Right ventricle myocardium inferior (tissue), 1 donor: ENCODE measurements around the gene TSPAN11. TPM values are rescaled to one million over a fixed set of nuclear protein-coding genes. Genes with fewer than 3 reads are reported as not detected.
"Not testable (repeated sequence)": the region's sequence is repeated elsewhere in the genome, so short reads cannot be mapped to it uniquely, and the experiment has no call there.

Experiments
- ATAC-seq: fragments of 200-7000 bp; cut with Tn5 transposase; one replicate; pipeline ENCODE4 v1.9.1; 2020; ENCODE audit warnings: mild to moderate bottlenecking, moderate library complexity
- DNase-seq: peaks from one replicate; pipeline ENCODE4 v3.0.0; 2021; ENCODE audit errors: missing footprints
- intact Hi-C: fragments of 100-400 bp; cut with DNase I; formaldehyde crosslinking; loops from one replicate; pipeline ENCODE4 v1.11.0; 2022
- total RNA-seq: library from RNA; stranded (reverse); fragmentation: NEBNext Ultra II Directional; extraction: Animal tissue kit (Norgen Biotek cat#: 25700); gene quantifications from one replicate; pipeline ENCODE4 v1.2.1, GENCODE V29; 2021
- donor health status: DM: no; HTN: yes; CAD: no; lungs with severe emphysema.

Gene TSPAN11
- total RNA-seq, 1 donor from 2014 or later = 1.5 TPM

- intact Hi-C loops = no loop called here
- DNase-seq = no peak
- ATAC-seq = no peak
These were observed 80.0 kb downstream of the TSPAN11 start for GRCh38 chr12:31006416-31007152.

GRCh38 chr12:31007153-31007495 is 80.6 kb downstream of the TSPAN11 start:
- no peak for ATAC-seq
- no peak for DNase-seq
- intact Hi-C loops = no loop called here

- DNase-seq = no peak
- intact Hi-C loops = no loop called here
- no peak for ATAC-seq
These were observed 81.2 kb downstream of the TSPAN11 start for GRCh38 chr12:31007636-31008175.

- intact Hi-C loops = no loop called here
- no peak for DNase-seq
These were observed 81.8 kb downstream of the TSPAN11 start for GRCh38 chr12:31008241-31008761.

GRCh38 chr12:31008961-31009840 is 82.7 kb downstream of the TSPAN11 start:
- intact Hi-C loops = no loop called here
- no peak for DNase-seq
- ATAC-seq = no peak

More at GRCh38 chr12:31008241-31008761, 81.8 kb downstream of the TSPAN11 start:
- no peak for ATAC-seq

GRCh38 chr12:31009976-31010375 is 83.4 kb downstream of the TSPAN11 start:
- intact Hi-C loops = no loop called here
- ATAC-seq (no peak), DNase-seq (no peak)

- ATAC-seq (no peak), DNase-seq (no peak)
- intact Hi-C loops = no loop called here
These were observed 84.8 kb downstream of the TSPAN11 start for GRCh38 chr12:31011336-31011735.

GRCh38 chr12:31011746-31012566 is 85.4 kb downstream of the TSPAN11 start:
- DNase-seq (no peak), ATAC-seq (no peak)
- intact Hi-C loops = no loop called here

- ATAC-seq, DNase-seq, intact Hi-C loops: not testable (repeated sequence)
These were observed 86.0 kb downstream of the TSPAN11 start for GRCh38 chr12:31012567-31012891.

GRCh38 chr12:31015215-31015614 is 88.7 kb downstream of the TSPAN11 start:
- ATAC-seq (no peak), DNase-seq (no peak)
- intact Hi-C loops = no loop called here

GRCh38 chr12:31016057-31016456 is 89.5 kb downstream of the TSPAN11 start:
- DNase-seq (no peak), ATAC-seq (no peak)
- intact Hi-C loops = no loop called here

- ATAC-seq (no peak), DNase-seq (no peak)
These were observed 91.0 kb downstream of the TSPAN11 start for GRCh38 chr12:31017535-31017934.

GRCh38 chr12:31018106-31018789 is 91.7 kb downstream of the TSPAN11 start:
- no peak for DNase-seq
- intact Hi-C loops = no loop called here
- no peak for ATAC-seq

More at GRCh38 chr12:31017535-31017934, 91.0 kb downstream of the TSPAN11 start:
- intact Hi-C loops = no loop called here

- DNase-seq (no peak), ATAC-seq (no peak)
- intact Hi-C loops = no loop called here
These were observed 92.4 kb downstream of the TSPAN11 start for GRCh38 chr12:31018790-31019505.

GRCh38 chr12:31019561-31019960 is 93.0 kb downstream of the TSPAN11 start:
- ATAC-seq (no peak), DNase-seq (no peak)

GRCh38 chr12:31019976-31020375 is 93.4 kb downstream of the TSPAN11 start:
- ATAC-seq (no peak), DNase-seq (no peak)
- intact Hi-C loops = no loop called here

More at GRCh38 chr12:31019561-31019960, 93.0 kb downstream of the TSPAN11 start:
- intact Hi-C loops = no loop called here

- no peak for DNase-seq
- intact Hi-C loops = no loop called here
- ATAC-seq = no peak
These were observed 94.0 kb downstream of the TSPAN11 start for GRCh38 chr12:31020385-31021166.
